Hepatocyte (in vitro differentiated cells): ENCODE measurements around the gene SLC23A3.

Experiments
- CTCF ChIP-seq: fragments of 200-600 bp; sonication (generic); IDR thresholded peaks from 2 replicates; pipeline ENCODE4 v1.5.1; 2016; ENCODE audit warnings: antibody characterized with exemption, mild to moderate bottlenecking; ENCODE audit not compliant: poor library complexity
- EZH2 ChIP-seq: fragments of 200-600 bp; sonication (generic); IDR thresholded peaks from 2 replicates; pipeline ENCODE4 v1.6.1; 2016; ENCODE audit warnings: antibody characterized with exemption, mild to moderate bottlenecking, borderline replicate concordance
- EZH2phosphoT487 ChIP-seq: fragments of 200-600 bp; sonication (generic); IDR thresholded peaks from one replicate; pipeline ENCODE4 v1.6.1; 2018; ENCODE audit warnings: antibody characterized with exemption, mild to moderate bottlenecking, low read depth, moderate library complexity; ENCODE audit not compliant: unreplicated experiment, severe bottlenecking

DNA sequence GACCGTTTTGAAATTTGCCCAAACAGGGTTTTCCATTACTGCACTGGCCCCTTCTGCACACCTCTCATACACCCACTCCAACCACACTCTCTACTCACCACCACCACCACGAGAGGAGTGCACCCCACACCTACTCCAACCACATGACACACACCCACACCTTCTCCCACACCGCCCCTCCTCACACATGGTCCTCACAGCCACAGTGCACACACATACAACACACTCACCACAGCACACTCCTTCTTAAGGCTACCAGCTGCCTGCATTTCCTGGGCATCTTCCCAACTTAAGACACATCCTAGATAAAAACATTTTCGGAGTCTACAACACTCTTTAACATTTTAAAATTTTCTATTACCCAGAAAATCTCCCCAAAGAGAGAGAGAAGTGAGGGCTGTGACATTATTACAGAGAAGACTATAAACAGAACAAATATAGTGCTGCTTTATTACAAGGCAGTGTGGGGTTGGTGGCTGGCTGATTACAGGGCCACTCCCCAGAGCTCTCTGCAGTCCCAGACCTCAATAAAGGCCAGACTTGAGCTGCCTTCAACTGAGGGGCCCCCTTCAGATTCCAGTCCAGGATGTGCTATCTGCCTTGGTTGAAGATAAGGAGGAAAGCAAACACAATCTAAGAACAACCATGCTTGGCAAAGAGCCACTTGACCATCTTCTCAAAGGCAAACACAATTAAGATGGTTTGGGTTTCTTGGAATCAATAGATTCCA, 45.3 kb downstream of the SLC23A3 start:
- TF ChIP-seq CTCF (no peak), EZH2 (no peak), EZH2phosphoT487 (no peak)
